Measurements from ENCODE around the gene ZEB2.

Gene ZEB2

GRCh38 chr2:144446136-144446535 is 73.8 kb downstream of the ZEB2 start:
- no peak for DNase-seq (ENCODE audit: low read depth)
- no peak overlapping the region for H3K4me3 ChIP-seq (ENCODE audit: low read depth, low read length)
- TF ChIP-seq, protein P1, sequence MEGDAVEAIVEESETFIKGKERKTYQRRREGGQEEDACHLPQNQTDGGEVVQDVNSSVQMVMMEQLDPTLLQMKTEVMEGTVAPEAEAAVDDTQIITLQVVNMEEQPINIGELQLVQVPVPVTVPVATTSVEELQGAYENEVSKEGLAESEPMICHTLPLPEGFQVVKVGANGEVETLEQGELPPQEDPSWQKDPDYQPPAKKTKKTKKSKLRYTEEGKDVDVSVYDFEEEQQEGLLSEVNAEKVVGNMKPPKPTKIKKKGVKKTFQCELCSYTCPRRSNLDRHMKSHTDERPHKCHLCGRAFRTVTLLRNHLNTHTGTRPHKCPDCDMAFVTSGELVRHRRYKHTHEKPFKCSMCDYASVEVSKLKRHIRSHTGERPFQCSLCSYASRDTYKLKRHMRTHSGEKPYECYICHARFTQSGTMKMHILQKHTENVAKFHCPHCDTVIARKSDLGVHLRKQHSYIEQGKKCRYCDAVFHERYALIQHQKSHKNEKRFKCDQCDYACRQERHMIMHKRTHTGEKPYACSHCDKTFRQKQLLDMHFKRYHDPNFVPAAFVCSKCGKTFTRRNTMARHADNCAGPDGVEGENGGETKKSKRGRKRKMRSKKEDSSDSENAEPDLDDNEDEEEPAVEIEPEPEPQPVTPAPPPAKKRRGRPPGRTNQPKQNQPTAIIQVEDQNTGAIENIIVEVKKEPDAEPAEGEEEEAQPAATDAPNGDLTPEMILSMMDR (IDR thresholded peaks at IDR 0.05; ENCODE audit: insufficient read depth, low read depth, low read length, missing control alignments), result no peak

DNA sequence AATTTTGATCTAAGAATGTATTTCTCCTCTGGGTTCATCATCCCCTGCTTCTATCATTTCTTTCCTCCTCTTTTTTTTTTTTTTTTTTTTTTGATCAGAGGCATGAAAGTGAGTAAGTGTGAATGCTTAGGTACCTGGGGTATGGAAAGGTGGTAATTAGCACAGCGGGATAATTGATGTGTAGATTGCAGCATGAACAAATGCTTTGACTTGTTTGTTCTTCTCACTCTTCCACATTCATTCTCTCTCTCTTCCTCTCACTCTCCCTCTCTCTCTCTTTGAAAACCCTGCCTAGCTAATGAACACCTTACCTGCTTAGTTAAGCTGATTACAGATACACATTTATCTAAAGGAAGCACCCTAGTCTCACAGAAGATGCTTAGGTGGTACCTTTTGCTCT is 74.7 kb downstream of the ZEB2 start:
- TF ChIP-seq, protein P1 (IDR thresholded peaks at IDR 0.05; ENCODE audit: insufficient read depth, low read depth, low read length, missing control alignments), result no peak
- H3K4me3 ChIP-seq (ENCODE audit: low read depth, low read length), result no peak overlapping the region
- DNase-seq (ENCODE audit: low read depth), result no peak

DNA sequence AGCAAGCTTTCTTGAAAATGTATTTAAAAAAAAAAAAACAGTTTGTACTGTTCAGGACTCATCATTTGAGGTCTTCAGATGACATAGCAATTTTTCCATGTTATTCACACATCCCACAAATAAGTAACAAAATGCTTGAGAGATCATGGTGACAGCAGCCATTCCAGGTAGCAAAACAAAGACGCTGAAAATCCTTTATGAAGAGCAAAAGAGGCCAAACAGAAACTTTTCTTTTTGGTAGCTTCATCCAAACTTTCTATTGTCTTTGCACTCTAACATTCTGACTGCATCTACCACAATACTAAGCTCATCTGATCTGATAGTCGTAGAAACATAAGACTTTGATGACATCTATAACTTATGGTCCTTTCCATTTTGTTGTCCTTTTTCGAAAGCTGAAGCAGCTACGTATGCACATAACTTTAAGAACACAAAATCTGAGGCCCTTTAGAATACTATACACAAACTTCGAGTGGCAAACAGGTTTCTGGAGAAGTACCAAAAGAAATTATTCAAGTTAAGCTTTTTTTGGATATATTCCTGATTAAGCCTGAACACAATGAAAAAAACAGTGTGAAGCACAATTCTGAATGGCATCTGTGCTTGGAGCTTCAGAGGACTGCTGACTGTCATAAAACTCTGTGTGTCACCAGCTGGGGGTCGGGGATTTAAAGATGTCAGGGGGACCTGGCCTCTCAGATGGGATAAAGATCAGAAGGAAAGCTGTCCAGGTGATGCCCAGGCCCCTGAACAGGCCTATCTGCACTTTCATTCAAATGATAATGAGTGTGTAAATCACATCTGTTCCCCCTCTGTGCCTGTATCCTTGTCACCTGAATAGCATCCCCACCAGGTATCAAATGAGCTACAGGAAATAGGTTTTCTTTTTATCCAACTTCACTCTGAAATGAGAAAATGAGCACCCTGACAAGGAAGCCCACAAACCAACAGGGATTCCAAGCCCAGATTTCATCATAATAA is 75.8 kb downstream of the ZEB2 start:
- no peak overlapping the region for H3K4me3 ChIP-seq (ENCODE audit: low read depth, low read length)
- TF ChIP-seq, protein P1 (IDR thresholded peaks at IDR 0.05; ENCODE audit: insufficient read depth, low read depth, low read length, missing control alignments), result no peak
- DNase-seq (ENCODE audit: low read depth), result no peak

- DNase-seq (ENCODE audit: low read depth), result no peak
- H3K4me3 ChIP-seq (ENCODE audit: low read depth, low read length), result no peak overlapping the region
- TF ChIP-seq, protein P1 (IDR thresholded peaks at IDR 0.05; ENCODE audit: insufficient read depth, low read depth, low read length, missing control alignments), result no peak
These were observed 78.2 kb downstream of the ZEB2 start for GRCh38 chr2:144441711-144442141.

DNA sequence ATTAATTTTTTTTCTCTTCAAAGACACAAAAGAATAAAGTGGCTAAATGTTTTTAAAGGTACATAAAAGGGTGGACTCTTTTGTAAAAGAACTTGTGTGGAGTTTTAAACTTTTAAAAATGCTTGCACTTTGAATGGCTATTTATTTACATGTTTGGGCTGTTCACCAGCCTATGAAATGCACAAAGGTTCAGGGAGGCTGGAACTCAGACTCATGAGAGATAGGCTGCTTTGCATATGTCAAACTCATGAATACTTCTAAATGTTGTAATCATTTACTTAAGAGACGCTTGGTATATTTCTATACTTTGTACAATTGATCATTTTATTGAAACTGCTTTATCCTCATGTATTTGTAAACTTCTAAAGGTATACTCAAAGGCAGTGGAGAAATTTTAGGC is 79.9 kb downstream of the ZEB2 start:
- TF ChIP-seq, protein P1 (IDR thresholded peaks at IDR 0.05; ENCODE audit: insufficient read depth, low read depth, low read length, missing control alignments), result no peak
- H3K4me3 ChIP-seq (ENCODE audit: low read depth, low read length), result no peak overlapping the region
- no peak for DNase-seq (ENCODE audit: low read depth)

- no peak for DNase-seq (ENCODE audit: low read depth)
- H3K4me3 ChIP-seq (ENCODE audit: low read depth, low read length), result no peak overlapping the region
- TF ChIP-seq, protein P1 (IDR thresholded peaks at IDR 0.05; ENCODE audit: insufficient read depth, low read depth, low read length, missing control alignments), result no peak
These were observed 80.9 kb downstream of the ZEB2 start for GRCh38 chr2:144438801-144439631.

All from GM12865 (cell line).